SK-N-SH (cell line): ENCODE data around the gene CDH12. TPM values are rescaled to one million over a fixed set of nuclear protein-coding genes. Genes with fewer than 3 reads are reported as not detected.

Source experiments
- CTCF ChIA-PET: fragments of 300-600, 350-600 bp; formaldehyde crosslinking; extraction: SDS; loops from one replicate; lab custom pipeline; 2021; lab: Yijun Ruan, JAX
- POLR2A ChIA-PET: fragments of 350-600 bp; sonication (Branson Sonifier 250); formaldehyde crosslinking; extraction: SDS; loops from one replicate; lab custom pipeline; 2020; ENCODE audit warnings: antibody characterized with exemption, inconsistent platforms; lab: Yijun Ruan, JAX
- DNase-seq: peaks from one replicate; pipeline ENCODE4 v3.0.0; 2012
- H2AFZ ChIP-seq: fragments of 200-600 bp; sonication (generic); 2 replicates; pipeline ENCODE4 v1.8.1; 2016; ENCODE audit warnings: antibody characterized with exemption, mild to moderate bottlenecking, low read depth
- H3F3A ChIP-seq: fragments of 200-600 bp; sonication (generic); replicated peaks from 2 replicates; pipeline ENCODE3; 2016; ENCODE audit warnings: antibody characterized with exemption, mild to moderate bottlenecking; ENCODE audit not compliant: insufficient read depth
- H3K27ac ChIP-seq, 2 experiments: fragments of 200-500 bp in 1 of 2; fragments of 200-600 bp in 1 of 2; sonication (Bioruptor generic) in 1 of 2; sonication (generic), shearing (Covaris generic) in 1 of 2; 2 replicates each; pipeline versions ENCODE4 v1.5.1 to v1.6.1; 2014 to 2016; ENCODE audit warnings: low read depth in 2 of 2, inconsistent platforms in 1 of 2, low read length in 1 of 2, mild to moderate bottlenecking in 1 of 2, mixed read lengths in 1 of 2
- H3K27me3 ChIP-seq: fragments of 200-600 bp; sonication (generic), shearing (Covaris generic); 2 replicates; pipeline ENCODE4 v1.6.1; 2016; ENCODE audit warnings: mixed run types; ENCODE audit not compliant: insufficient read depth
- H3K36me3 ChIP-seq, 2 experiments: fragments of 200-500 bp in 1 of 2; fragments of 200-600 bp in 1 of 2; sonication (Bioruptor generic) in 1 of 2; sonication (generic) in 1 of 2; replicated peaks in 1 of 2; 2 replicates each; pipeline versions ENCODE3 to v1.5.1; 2014 to 2016; ENCODE audit warnings: low read length in 1 of 2, mild to moderate bottlenecking in 1 of 2; ENCODE audit not compliant: insufficient read depth in 2 of 2, control insufficient read depth in 1 of 2
- H3K4me1 ChIP-seq, 2 experiments: fragments of 200-500 bp in 1 of 2; fragments of 200-600 bp in 1 of 2; sonication (Bioruptor generic) in 1 of 2; sonication (generic), shearing (Covaris generic) in 1 of 2; 2 replicates each; pipeline versions ENCODE4 v1.5.1 to v1.6.1; 2014 to 2016; ENCODE audit warnings: low read depth in 1 of 2, low read length in 1 of 2, mixed run types in 1 of 2; ENCODE audit not compliant: insufficient read depth in 2 of 2, control insufficient read depth in 1 of 2
- H3K4me2 ChIP-seq: fragments of 200-600 bp; sonication (generic), shearing (Covaris generic); 2 replicates; pipeline ENCODE4 v1.6.1; 2017; ENCODE audit warnings: mixed run types
- H3K4me3 ChIP-seq, 2 experiments: fragments of 200-500 bp in 1 of 2; fragments of 200-600 bp in 1 of 2; sonication (Bioruptor generic) in 1 of 2; sonication (generic), shearing (Covaris generic) in 1 of 2; 2 replicates each; pipeline versions ENCODE4 v1.5.1 to v1.8.1; 2014 to 2016; ENCODE audit warnings: low read depth in 2 of 2, inconsistent platforms in 1 of 2, low read length in 1 of 2, mild to moderate bottlenecking in 1 of 2, mixed read lengths in 1 of 2, moderate library complexity in 1 of 2
- H3K79me2 ChIP-seq: fragments of 200-600 bp; sonication (generic); 2 replicates; pipeline ENCODE4 v1.8.1; 2017; ENCODE audit warnings: mild to moderate bottlenecking; ENCODE audit not compliant: insufficient read depth
- H3K9ac ChIP-seq: fragments of 200-600 bp; sonication (generic); 2 replicates; pipeline ENCODE4 v1.6.1; 2017; ENCODE audit warnings: mixed run types
- H3K9me2 ChIP-seq: fragments of 200-600 bp; sonication (generic); 2 replicates; pipeline ENCODE4 v1.6.1; 2017; ENCODE audit warnings: mixed run types
- H3K9me3 ChIP-seq: fragments of 200-600 bp; sonication (generic); 2 replicates; pipeline ENCODE4 v1.6.1; 2017; ENCODE audit warnings: mixed run types, mild to moderate bottlenecking, moderate library complexity
- H4K20me1 ChIP-seq: fragments of 200-600 bp; sonication (generic); 2 replicates; pipeline ENCODE4 v1.6.1; 2017; ENCODE audit warnings: mild to moderate bottlenecking, mixed run types; ENCODE audit not compliant: insufficient read depth
- EZH2phosphoT487 ChIP-seq: fragments of 200-600 bp; sonication (generic); IDR thresholded peaks from 2 replicates; pipeline ENCODE4 v1.6.1; 2017; ENCODE audit warnings: low read depth, mixed run types, mild to moderate bottlenecking, antibody characterized with exemption, moderate library complexity, borderline replicate concordance
- IRF3 ChIP-seq: fragments of 150-350 bp; IDR thresholded peaks from 2 replicates; pipeline ENCODE4 v1.6.1; 2016; ENCODE audit warnings: mild to moderate bottlenecking, low read depth, low read length
- MEF2A ChIP-seq: IDR thresholded peaks from 2 replicates; pipeline ENCODE4 v1.4.0; 2012; ENCODE audit warnings: low read depth, borderline replicate concordance
- MXI1 ChIP-seq: IDR thresholded peaks from 2 replicates; pipeline ENCODE4 v1.6.1; 2012; ENCODE audit warnings: mild to moderate bottlenecking, low read depth, low read length, improper control_type of control experiment
- NRF1 ChIP-seq: IDR thresholded peaks from 2 replicates; pipeline ENCODE4 v1.6.1; 2012; ENCODE audit warnings: low read depth, mild to moderate bottlenecking, low read length
- REST ChIP-seq: IDR thresholded peaks from 2 replicates; pipeline ENCODE4 v1.6.1; 2012; ENCODE audit warnings: mild to moderate bottlenecking, low read depth, low read length, moderate library complexity
- RFX5 ChIP-seq: IDR thresholded peaks from 2 replicates; pipeline ENCODE4 v1.6.1; 2012; ENCODE audit warnings: mild to moderate bottlenecking, improper control_type of control experiment, low read length
- RXRA ChIP-seq: IDR thresholded peaks from 2 replicates; pipeline ENCODE4 v1.4.0; 2012; ENCODE audit warnings: low read depth, mild to moderate bottlenecking, borderline replicate concordance
- SMC3 ChIP-seq: IDR thresholded peaks from 2 replicates; pipeline ENCODE4 v1.6.1; 2012; ENCODE audit warnings: low read depth, low read length, improper control_type of control experiment
- TEAD4 ChIP-seq: IDR thresholded peaks from 2 replicates; pipeline ENCODE4 v1.4.0; 2012; ENCODE audit warnings: mild to moderate bottlenecking, borderline replicate concordance; ENCODE audit not compliant: insufficient read depth
- YY1 ChIP-seq: IDR thresholded peaks from 2 replicates; pipeline ENCODE4 v1.4.0; 2012; ENCODE audit warnings: low read depth, mild to moderate bottlenecking
- WGBS: methylation state at CpG from one replicate; pipeline ENCODE4 v1.1.6; 2017; ENCODE audit warnings: low lambda C conversion rate; 5-methylcytosine and 5-hydroxymethylcytosine counted together
- polyA plus RNA-seq, 3 experiments: library from polyadenylated mRNA; depleted of rRNA; stranded (reverse); fragments of >200 nt; gene quantifications; 2 replicates each; pipeline ENCODE4 v1.2.3, GENCODE V29; 2012

Gene CDH12
- polyA plus RNA-seq, 1 of the 3 experiments (the other 2 are of a cell fraction) = not detected

- H2AFZ ChIP-seq = no peak overlapping the region
- no peak overlapping the region for H3K4me2 ChIP-seq
- no peak overlapping the region for H3K9ac ChIP-seq
- H3K4me1 ChIP-seq = no peaks in the 10 kb centered on the region
- ChIA-PET CTCF (no interaction called here), POLR2A (no interaction called here)
- H3K27me3 ChIP-seq = no peaks in the 10 kb centered on the region
- H3F3A ChIP-seq = no peaks in the 10 kb centered on the region
- H3K4me3 ChIP-seq = no peak overlapping the region
- H3K36me3 ChIP-seq = no peaks in the 10 kb centered on the region
- H3K27ac ChIP-seq = no peak overlapping the region
- no peaks in the 10 kb centered on the region for H3K9me3 ChIP-seq
- H3K9me2 ChIP-seq = no peaks in the 10 kb centered on the region
- TF ChIP-seq SMC3 (no peak), REST (no peak), RFX5 (no peak), MEF2A (no peak), NRF1 (no peak), MXI1 (no peak), YY1 (no peak)
- no peaks in the 10 kb centered on the region for H4K20me1 ChIP-seq
- DNase-seq = no peak
- WGBS = 0% methylated on average over 4 of the region's 4 CpGs
- H3K79me2 ChIP-seq = no peaks in the 10 kb centered on the region
Measured at GRCh38 chr5:22063717-22064116, 789.4 kb downstream of the CDH12 start.

GRCh38 chr5:22058620-22059019 lies 794.5 kb downstream of the CDH12 start:
- no peaks in the 10 kb centered on the region; the same call in 1 of the 2 replicates for H3K27me3 ChIP-seq
- H3K9ac ChIP-seq = no peak overlapping the region
- H3K36me3 ChIP-seq = no peaks in the 10 kb centered on the region
- no peaks in the 10 kb centered on the region for H3K79me2 ChIP-seq
- no peak overlapping the region for H2AFZ ChIP-seq
- DNase-seq = no peak
- no peaks in the 10 kb centered on the region for H3F3A ChIP-seq
- no peak overlapping the region for H3K4me2 ChIP-seq
- H3K4me1 ChIP-seq = no peaks in the 10 kb centered on the region
- H4K20me1 ChIP-seq = no peaks in the 10 kb centered on the region
- H3K4me3 ChIP-seq = no peak overlapping the region
- H3K9me3 ChIP-seq = no peaks in the 10 kb centered on the region
- ChIA-PET POLR2A (no interaction called here), CTCF (no interaction called here)
- TF ChIP-seq EZH2phosphoT487 (no peak), IRF3 (no peak), TEAD4 (no peak), RXRA (no peak)
- TF ChIP-seq, all 33 proteins: peak for 0
- 0% methylated on average over 1 of the region's 1 CpG for WGBS
- Histone ChIP-seq H3K9me2 (no peaks in the 10 kb centered on the region), H3K27ac (no peak overlapping the region)
